ENCODE data around the gene HAVCR1. TPM values are rescaled to one million over a fixed set of nuclear protein-coding genes. Genes with fewer than 3 reads are reported as not detected.
"Not testable (repeated sequence)": the region's sequence is repeated elsewhere in the genome, so short reads cannot be mapped to it uniquely, and the experiment has no call there.

HAVCR1 gene
- total RNA-seq = 0.44 TPM

DNA sequence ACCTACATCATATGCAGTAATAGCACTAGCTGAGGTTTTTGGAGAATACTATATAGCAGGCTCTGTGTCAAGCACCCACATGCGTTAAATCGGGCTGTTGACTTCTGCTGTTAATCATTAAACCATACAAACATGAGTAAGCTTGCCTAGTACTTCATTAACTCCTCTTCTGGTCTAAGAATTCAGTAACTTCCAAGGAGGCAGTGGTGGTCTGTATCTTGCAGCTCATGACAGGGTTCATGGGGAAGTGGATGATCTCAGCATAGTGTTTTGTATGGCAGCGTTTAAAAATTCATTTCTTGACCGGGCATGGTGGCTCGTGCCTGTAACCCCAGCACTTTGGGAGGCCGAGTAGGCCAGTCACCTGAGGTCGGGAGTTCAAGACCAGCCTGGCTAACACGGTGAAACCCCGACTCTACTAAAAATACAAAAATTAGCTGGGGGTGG, at the start of gene HAVCR1:
Gene HAVCR1, minus strand, starts transcription at position 24 of the 447 bp plus-strand sequence. CDS start 1,173 bp downstream, outside the sequence.
- DNase-seq (ENCODE audit: low spot score) = no peak

DNA sequence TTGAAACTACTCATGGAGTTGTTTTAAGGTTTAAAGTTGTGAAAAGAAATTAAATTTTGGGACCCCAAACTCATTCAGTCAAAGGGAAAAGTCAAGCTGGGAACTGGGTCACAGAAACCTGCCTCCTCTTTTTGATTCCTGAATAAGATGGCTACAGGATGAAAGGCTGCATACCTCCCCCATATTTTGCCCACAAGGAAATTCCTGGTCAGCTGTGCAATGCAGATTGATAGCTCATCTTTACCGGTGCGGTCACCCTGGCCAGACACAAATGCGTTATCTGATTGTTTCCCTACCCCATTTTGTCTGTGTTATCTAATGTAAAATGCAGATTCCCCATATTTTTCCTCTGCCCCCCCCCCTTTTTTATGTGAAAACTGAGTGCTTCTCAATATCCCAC, 48.6 kb upstream of the HAVCR1 start:
- DNase-seq (ENCODE audit: low spot score) = no peak

GRCh38 chr5:157106630-157107461, 47.9 kb upstream of the HAVCR1 start:
- no peak for DNase-seq (ENCODE audit: low spot score)

- no peak for DNase-seq (ENCODE audit: low spot score)
Observed at GRCh38 chr5:157100140-157100679, 41.3 kb upstream of the HAVCR1 start.

- DNase-seq (ENCODE audit: low spot score) = no peak
Observed at GRCh38 chr5:157088342-157088990, 29.6 kb upstream of the HAVCR1 start.

DNA sequence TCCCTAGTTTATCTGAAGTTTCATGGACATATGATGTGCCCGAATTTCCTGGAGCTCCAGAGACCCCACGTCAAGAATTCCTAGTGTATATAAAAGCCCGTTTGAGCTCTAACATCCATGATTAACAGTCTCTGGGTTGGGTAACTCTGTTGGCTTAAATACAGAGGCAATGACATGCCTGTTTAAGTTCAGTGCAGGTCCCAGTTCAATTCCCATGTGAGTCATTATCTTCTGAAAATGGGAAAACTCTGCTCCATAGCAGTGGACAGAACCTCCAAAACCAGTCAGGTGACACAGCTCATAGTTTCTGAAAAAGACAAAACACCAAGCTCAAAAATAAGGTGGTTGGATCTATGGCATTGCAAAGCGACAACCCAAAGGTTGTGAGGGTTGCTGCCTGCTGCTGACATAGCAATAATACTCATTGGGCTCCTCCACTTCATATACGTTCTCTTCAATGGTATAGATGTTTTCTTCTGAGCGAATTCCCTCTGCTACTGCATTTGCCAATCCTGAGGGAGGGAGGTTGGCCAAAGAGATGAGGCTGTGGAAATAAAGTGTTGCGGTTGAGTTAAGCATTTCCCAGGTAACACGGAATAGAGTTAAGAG, 27.9 kb upstream of the HAVCR1 start:
- DNase-seq (ENCODE audit: low spot score) = no peak

- no peak for DNase-seq (ENCODE audit: low spot score)
Observed at GRCh38 chr5:157085930-157086329, 27.0 kb upstream of the HAVCR1 start.

DNA sequence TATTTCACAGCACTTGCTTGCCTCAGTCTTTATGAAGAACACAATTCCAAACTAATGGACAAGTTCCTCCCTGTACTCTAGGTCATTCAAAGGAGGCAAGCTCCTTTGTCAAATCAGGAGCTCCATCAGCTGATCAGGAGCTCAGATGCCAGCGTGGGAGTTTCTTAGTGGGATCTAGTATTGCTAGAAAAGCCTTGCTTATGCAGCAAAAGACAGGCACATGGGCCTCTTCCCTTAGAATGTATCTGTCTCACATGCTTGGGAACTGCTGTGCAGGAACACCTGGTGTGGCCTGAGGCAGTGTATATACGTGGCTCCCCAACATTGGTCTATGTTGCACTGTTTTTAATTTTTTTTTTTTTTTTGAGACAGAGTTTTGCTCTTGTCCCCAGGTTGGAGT, 21.4 kb upstream of the HAVCR1 start:
- DNase-seq (ENCODE audit: low spot score) = no peak

GRCh38 chr5:157076558-157076957, 17.6 kb upstream of the HAVCR1 start:
- DNase-seq (ENCODE audit: low spot score) = no peak

- no peak for DNase-seq (ENCODE audit: low spot score)
Observed at GRCh38 chr5:157072508-157072907, 13.6 kb upstream of the HAVCR1 start.

DNA sequence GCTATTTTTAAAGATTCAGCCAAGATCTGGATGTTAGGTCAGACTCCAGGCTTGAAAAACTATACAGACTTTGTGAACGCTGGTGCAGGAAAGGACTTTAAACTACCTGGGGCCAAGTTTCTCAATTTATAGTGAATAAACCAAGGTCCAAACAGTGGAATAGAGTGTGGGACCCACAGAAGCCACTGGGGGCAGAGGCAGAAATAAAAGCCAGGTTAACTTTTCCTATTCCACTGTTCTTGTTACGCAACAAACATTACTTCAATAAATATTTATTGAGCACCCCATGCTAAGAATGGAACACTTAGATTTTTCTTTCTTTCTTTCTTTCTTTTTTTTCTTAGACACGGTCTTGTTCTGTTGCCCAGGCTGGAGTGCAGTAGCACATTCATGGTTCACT, 11.0 kb upstream of the HAVCR1 start:
- DNase-seq (ENCODE audit: low spot score) = no peak

DNA sequence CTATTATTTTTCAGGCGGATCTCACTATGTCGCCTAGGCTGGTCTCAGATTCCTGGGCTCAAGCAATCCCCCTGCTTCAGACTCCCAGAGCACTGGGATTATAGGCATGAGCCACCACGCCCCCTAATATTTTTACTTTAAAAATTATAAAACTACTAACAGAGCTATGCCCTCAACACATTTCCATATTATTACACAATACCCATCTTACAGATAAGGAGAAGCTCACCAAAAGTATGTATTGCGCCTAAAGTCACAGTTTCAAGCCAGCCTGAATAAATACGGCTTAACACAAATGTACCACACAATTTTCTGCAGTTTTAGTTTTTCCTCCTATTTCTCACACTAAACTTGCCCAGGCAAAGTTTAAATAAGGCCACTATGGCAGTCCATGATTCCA, 9.9 kb upstream of the HAVCR1 start:
- no peak for DNase-seq (ENCODE audit: low spot score)

GRCh38 chr5:157068339-157068738, 9.4 kb upstream of the HAVCR1 start:
- DNase-seq (ENCODE audit: low spot score) = no peak

- DNase-seq (ENCODE audit: low spot score) = no peak
Observed at GRCh38 chr5:157067005-157067404, 8.1 kb upstream of the HAVCR1 start.

- no peak for DNase-seq (ENCODE audit: low spot score)
Observed at GRCh38 chr5:157066080-157066479, 7.2 kb upstream of the HAVCR1 start.

- no peak for DNase-seq (ENCODE audit: low spot score)
Observed at GRCh38 chr5:157063776-157064430, 5.0 kb upstream of the HAVCR1 start.

DNA sequence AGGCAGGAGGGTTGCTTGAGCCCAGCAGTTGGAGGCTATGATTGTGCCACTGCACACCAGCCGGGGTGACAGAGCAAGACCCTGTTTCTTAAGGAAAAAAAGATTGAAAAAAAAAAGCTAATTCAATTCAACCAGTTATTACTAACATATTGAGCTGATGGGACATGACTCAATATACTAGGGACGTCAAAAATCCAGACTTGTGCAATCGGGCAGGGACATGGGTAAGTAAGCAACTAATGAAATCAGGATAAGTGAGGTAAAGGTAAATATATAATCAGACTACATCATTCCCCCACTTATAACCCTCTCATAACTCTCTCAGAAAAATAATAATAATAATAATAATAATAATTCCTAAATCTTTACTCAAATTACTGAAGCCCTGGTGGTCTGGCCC, 975 bp upstream of the HAVCR1 start:
- no peak for DNase-seq (ENCODE audit: low spot score)

- no peak for DNase-seq (ENCODE audit: low spot score)
Observed at GRCh38 chr5:157057459-157058370, 1.2 kb downstream of the HAVCR1 start.

DNA sequence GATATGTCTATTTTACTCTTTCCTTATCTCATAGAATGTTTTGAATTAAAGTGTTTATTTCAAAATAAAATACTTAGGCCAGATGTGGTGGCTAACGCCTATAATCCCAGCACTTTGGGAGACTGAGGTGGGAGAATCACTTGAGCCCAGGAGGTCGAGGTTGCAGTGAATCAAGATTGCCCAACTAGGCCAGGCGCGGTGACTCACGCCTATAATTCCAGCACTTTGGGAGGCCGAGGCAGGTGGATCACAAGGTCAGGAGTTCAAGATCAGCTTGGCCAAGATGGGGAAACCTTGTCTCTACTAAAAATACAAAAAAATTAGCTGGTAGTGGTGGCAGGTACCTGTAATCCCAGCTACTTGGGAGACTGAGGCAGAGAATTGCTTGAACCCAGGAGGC, 2.1 kb downstream of the HAVCR1 start:
- not testable (repeated sequence) for DNase-seq (ENCODE audit: low spot score)

- DNase-seq (ENCODE audit: low spot score) = no peak
Observed at GRCh38 chr5:157051604-157052245, 7.2 kb downstream of the HAVCR1 start.

Data from ureter (tissue), 1 donor.